IPS DF 4.7 (cell line): ENCODE measurements around the gene RHOBTB3.
"Not testable (repeated sequence)": the region's sequence is repeated elsewhere in the genome, so short reads cannot be mapped to it uniquely, and the experiment has no call there.

Source experiments
- DNase-seq: peaks from one replicate; pipeline ENCODE4 v3.0.0-alpha.2; 2013; ENCODE audit warnings: low spot score; ENCODE audit errors: extremely low read depth

Gene RHOBTB3

GRCh38 chr5:95799191-95799835 is 68.2 kb downstream of the RHOBTB3 start:
- no peak for DNase-seq

GRCh38 chr5:95800553-95800952 is 69.4 kb downstream of the RHOBTB3 start:
- DNase-seq, result no peak

- DNase-seq, result no peak
Measured at GRCh38 chr5:95801532-95801931, 70.4 kb downstream of the RHOBTB3 start.

GRCh38 chr5:95801961-95802360 is 70.8 kb downstream of the RHOBTB3 start:
- no peak for DNase-seq

DNA sequence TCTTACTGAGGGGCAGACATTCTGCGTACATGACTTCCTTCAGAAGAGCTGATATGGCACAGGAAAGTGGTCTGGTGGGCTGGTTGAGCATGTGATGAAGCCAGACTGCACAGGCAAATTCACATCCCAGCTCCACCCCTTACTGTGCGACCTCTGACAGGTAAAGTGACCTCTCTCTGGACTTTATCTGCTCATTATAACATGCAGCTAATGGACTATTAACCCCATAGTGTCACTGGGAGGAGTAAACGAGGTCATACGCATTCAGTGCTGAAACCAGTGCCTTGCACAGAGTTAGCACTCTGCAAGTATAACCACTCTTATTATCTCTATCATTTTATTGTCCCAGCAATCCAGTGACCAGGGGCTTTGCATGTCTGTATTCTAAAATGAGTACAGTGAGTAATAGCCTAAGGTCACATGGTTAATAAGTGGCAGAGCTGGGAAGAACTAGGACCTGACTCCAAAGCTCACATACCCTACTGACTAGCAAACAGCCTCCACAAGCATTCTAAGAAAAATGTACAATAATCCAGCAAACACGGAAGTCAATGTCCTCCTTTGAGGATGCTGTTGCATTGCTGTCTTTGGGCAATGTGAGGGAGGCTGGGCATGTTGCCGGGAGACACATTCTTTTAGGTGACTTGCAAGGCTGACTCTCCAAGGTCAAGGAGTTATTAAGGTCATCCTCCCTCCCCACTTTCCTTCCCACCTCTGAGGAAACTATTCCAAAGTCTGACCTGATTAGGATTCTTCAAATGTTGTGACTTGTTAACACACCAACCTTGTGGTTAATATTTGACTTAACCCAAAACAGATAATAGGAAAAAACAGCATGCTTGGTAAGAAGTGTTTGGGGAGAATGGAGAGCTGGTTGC is 72.4 kb downstream of the RHOBTB3 start:
- DNase-seq, result no peak

DNA sequence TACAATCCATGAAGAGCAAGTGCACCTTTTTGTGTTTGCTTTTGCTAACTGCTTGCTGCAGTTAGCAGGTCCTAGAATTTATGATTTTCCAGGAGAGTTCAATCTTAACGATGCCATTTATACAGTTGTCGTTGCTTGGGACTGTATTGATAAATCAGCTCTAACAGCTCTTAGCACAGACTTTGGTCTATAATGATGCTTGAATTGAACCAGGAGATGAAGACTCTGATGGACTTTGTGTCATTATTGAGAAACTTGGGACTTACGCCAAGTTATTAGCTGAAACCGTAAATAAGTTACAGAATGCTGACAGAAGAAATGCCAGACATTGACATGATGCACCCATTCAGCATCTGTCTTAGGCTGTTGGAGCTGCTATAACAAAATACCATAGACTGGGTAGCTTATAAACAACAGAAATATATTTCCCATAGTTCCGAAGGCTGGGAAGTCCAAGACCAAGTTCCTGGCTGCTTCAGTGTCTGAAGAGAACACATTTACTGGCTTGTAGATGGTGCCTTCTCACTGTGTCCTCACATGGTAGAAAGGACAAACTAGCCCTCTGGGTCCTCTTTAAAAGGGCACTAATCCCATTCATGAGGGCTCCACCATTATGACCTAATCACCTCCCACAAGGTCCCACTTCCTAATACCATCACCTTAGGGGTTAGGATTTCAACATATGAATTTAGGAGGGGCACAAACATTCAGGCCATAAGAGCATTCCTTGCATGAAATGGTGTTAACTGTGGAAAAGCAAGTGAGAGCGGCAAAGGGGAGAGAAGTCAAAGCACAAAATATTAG is 73.8 kb downstream of the RHOBTB3 start:
- no peak for DNase-seq

DNA sequence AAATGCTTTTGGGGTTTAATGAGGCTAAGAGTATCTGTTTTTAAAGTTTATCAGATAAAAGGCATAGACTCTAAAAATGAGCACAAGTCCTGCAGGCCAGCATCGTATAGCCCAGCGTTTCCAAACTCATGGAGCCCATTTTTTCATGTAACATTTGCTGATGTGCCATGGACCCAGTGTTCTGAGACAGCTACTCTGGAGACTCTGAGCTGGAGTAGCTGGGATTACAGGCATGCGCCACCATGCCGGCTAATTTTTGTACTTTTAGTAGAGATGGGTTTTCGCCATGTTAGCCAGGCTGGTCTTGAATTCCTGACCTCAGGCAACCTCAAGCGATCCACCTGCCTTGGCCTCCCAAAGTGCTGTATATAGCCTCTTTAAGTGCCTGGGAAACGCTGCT is 75.6 kb downstream of the RHOBTB3 start:
- DNase-seq, result no peak

DNA sequence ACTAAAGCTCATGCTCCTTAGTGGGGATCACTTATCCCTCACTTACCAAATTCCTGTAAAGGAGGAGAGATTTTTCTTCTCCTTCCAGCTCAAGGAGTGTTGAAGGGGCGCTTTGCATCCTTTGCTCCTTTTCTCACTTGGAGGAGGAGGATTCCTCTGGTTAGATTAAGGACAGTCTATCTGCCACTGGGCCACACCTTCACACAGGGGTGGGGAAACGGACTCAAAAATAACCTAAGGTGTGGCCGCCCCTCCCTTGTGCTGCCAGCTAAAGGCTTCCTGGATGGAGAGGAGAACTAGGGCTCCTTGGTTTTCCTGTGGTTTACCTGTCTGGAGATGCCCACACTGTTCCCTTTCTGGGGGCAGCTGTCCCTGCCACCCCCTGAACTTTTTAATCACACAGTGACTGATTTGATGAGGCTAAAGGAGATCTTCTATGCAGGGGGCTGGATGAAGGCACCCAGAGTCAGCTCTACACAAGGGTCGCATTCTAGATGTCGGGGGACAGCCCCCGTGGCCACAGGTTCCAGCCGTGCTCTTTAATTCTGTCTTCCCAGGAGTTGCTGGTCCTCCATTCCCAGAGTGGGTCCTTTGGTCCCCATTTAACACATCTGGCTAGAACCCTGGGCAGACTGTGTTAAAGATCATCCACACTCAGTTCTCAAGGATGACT is 77.0 kb downstream of the RHOBTB3 start:
- DNase-seq, result no peak

- no peak for DNase-seq
Measured at GRCh38 chr5:95808686-95809413, 77.7 kb downstream of the RHOBTB3 start.

GRCh38 chr5:95809414-95809960 is 78.4 kb downstream of the RHOBTB3 start:
- DNase-seq, result no peak

DNA sequence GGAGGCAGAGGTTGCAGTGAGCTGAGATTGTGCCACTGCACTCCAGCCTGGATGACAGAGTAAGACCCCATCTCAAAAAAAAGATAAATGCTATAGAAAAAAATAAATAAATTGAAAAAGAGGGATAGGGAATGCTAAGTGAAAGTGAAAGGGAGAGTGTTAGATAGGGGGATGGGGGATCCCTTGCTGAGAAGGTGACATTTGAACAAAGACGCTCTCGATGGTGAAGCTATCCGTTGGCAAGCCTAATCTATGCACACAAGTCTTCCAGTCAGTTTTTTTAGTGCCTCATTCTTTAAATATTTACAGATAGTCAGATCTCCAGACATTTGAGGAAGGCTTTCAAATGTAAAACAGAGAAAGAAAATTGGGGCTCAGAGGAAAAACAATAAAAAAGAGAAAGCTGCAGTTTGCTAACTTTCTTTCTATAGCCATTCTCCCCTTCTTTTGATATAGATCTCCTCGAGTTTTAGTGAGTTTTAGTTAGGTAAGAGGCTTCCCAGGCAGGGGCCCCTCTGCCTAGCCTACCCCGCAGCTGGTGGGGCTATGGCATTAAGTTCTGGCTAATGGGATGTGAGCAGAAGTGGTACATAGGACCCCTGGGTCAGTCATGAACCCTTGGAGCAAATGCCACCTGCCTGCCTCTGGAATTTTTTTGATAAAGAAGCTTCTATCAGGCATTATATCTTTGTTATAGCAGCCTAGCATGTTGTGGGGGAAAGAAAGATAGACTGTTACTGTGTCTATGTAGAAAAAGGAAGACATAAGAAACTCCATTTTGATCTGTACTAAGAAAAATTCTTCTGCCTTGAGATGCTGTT is 79.4 kb downstream of the RHOBTB3 start:
- no peak for DNase-seq

GRCh38 chr5:95811126-95811423 is 79.9 kb downstream of the RHOBTB3 start:
- not testable (repeated sequence) for DNase-seq

- not testable (repeated sequence) for DNase-seq
Measured at GRCh38 chr5:95811461-95812073, 80.4 kb downstream of the RHOBTB3 start.

DNA sequence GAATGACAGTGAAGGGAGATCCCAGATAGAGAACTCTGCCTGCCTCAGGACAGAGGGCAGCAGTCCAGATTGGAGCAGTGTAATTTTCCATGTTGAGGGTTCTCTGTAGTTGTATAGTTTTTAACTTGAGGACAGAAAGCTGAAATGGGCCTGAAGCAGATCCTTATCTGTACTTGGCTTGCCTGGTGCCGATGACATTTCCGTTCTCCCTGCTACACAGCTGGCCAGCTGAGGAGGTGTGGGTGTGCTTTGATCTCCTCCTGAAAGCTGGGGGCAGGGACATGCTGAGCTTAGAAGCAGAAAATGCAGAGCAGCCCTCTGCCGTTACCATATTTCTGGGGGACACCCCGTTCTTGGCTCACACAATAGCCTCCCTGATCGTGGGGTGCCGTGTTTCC is 80.9 kb downstream of the RHOBTB3 start:
- DNase-seq, result no peak

DNA sequence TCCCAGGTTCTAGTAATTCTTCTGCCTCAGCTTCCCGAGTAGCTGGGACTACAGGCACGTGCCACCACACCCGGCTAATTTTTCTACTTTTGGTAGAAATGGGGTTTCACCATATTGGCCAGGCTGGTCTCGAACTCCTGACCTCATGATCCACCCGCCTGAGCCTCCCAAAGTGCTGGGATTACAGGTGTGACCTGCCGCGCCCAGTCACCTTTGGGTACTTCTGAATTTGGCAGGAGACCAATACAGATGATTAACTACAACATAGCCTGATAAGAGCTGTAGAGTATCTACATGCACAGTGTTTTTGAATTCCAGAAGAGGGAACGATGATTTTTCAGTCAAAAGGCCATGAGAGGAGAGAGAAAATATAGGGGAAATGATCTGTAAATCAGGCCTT is 81.9 kb downstream of the RHOBTB3 start:
- DNase-seq, result not testable (repeated sequence)

DNA sequence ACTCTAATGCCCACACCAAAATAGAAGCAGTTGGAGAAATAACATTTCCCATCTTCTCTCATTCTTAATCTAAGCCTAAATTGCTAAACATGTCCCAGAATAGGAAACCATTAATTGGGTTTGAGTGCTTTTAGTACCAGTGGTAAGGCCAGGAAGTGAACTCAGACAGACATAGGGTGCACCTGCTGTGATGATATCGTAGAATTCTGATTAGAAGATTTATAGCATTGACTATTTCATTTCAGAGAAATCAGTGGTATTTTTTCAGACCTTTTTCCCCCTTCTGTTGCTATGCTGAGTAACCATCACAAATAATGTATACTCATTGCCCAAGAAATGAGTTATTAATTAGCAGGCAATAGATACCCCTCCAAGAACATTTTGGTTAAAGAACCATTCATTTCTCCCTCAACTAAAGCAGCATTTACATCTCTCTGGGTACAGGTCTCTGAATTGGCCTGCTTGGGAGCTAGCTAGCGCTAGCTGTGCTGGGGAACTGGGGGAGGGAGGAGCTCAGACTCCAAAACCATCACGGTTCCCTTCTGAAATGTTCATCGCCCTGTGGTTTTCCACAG is 84.1 kb downstream of the RHOBTB3 start:
- DNase-seq, result no peak

GRCh38 chr5:95816341-95816740 is 85.2 kb downstream of the RHOBTB3 start:
- no peak for DNase-seq

GRCh38 chr5:95816776-95817175 is 85.6 kb downstream of the RHOBTB3 start:
- DNase-seq, result no peak

DNA sequence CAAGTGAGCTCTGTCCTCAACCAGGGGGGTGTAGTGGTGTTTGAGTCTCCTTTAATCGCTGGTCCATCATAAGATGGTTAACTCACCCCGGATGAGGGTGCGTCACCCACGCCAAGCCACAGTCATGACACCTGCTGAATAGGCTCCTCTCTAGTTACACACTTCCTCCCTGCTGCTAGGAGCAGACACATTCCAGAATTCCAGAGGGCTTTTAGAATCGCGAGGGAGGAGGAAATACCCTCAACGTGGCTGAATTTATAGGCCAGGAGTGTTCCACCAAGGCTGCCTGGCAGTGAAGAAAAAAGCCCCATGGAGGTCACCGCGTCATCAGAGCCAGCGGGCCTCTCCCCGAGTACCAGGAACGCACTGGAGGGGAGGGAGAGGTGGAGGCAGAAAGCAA is 86.3 kb downstream of the RHOBTB3 start:
- DNase-seq, result no peak
